HG02973 (cell line): ENCODE measurements around the gene SYNE1.

Source experiments
- ATAC-seq: cut with Tn5 transposase; IDR thresholded peaks from one replicate; pipeline ENCODE4 v1.9.1; 2021; ENCODE audit warnings: moderate library complexity; ENCODE audit not compliant: unreplicated experiment

SYNE1 gene

DNA sequence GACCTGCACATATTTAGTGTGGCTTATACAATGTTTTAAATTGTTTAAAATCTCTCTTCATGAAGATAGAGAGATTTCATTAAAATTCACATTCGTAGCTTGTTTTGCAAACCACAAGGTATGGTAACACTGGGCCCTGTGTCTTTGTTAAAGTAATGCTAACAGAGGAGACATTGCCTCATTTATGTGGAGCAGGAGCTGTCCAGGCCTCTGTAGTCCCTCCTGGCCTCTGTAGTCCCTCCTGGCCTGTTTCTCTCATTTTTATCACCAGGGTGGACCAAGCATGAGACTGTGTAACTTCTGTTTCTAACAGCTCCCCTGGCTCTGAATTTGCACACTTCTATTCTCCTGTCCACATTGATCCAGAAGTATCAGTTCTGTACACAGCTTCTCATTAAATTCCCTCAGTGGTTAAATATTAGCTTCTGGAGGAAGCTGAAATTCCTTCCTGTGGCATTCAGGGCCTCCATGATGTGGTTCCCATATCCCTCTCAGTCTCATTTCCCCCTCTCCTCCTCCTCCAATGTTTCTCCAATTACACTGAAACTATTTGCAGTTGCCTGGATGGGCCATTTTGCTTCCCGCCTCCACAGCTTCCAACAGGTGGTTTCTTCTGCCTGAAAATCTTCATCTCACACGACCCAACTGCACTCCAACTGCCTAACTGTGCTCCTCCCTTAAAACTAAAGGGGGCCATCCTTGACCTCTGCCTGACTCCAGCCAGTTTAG is 340.4 kb downstream of the SYNE1 start:
- ATAC-seq, result no peak

DNA sequence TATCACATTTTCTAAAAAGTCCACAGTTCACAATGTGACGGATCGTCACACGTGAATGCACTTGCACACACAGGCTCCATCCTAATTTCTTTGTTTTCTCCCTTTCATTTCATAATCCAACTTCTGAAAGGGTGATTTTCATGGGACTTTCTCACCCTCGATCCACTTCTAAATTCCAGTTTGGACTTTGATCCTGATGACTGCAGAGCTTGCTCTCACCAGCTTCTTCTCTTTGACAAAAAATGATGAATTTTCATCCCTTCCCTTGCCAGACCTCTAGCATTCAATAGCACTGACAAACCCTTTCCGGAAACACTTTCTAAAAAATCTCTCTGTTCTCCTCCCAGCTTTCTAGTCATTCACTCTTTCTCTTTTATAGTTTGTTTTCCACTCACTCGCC is 341.2 kb downstream of the SYNE1 start:
- no peak for ATAC-seq

DNA sequence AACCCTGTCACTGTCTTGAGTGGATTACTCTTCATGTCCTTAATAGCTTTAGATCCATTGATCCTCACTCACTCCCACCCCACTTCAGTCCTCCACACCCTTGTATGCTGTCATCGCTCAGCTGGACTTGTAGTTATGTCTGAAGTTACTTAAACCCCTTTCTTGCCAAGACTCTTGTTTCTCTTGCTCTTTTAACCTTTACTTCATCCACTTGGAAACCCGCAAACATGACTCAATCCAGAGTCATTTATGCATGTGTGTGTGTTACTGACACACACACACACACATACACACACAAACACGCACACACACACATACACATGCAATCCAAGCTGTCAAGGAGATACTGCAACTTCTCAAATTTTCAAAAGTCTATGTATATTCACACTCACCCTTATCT is 341.8 kb downstream of the SYNE1 start:
- no peak for ATAC-seq

DNA sequence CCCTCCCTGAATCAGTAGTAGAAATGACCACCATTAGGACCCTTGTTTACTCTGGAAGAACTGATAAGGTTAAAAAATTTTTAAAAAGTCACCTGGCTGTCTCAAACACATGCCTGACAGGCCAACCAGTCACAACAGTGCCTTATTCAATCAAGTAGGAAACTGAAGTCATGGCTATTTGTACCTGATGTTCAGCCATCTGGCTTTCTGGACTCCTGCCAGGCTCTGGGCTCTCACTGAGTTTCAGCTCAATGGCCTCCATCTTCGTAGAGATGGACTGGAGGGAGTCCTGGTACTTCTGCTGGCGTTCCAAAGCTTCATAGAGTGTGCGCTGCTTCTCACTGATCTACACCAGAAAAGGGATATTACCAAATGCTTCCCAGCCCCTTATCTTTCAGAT is 343.8 kb downstream of the SYNE1 start:
- ATAC-seq, result no peak

DNA sequence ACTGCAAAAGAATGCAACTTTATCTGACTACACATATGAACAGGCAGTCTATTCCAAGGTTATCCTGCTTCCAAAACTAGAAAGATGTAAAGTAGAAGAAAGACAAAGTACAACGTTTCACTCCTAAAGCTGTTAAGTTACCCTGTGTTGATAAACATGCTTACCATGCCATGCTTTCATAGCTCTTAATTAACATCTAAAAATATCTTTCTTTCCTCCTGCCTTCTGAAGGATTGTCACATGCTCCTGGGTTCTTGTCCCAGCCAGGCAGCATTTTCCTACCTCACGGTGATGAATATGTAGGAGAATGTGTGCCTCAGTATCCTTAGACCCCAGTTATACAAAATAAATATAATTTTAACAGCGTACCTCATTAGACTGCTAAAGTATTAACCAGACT is 344.6 kb downstream of the SYNE1 start:
- ATAC-seq, result no peak

DNA sequence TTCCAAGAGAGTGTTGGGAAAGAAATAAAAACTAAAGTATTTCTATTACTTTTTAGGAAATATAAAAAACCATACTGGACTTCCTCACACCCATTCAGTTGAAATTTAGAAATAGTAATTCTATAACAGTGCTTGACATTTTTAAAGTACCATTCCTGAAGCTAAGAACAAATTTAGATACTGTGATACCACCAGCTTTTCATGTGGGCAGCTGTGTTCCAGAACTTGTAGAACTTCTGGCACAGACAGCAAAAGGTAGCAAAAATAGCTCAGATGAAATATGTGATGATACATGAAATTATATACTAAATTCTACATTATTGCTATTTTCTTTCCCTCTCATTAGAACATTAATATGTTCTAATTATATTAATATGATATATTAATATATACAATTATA is 346.5 kb downstream of the SYNE1 start:
- ATAC-seq, result no peak

DNA sequence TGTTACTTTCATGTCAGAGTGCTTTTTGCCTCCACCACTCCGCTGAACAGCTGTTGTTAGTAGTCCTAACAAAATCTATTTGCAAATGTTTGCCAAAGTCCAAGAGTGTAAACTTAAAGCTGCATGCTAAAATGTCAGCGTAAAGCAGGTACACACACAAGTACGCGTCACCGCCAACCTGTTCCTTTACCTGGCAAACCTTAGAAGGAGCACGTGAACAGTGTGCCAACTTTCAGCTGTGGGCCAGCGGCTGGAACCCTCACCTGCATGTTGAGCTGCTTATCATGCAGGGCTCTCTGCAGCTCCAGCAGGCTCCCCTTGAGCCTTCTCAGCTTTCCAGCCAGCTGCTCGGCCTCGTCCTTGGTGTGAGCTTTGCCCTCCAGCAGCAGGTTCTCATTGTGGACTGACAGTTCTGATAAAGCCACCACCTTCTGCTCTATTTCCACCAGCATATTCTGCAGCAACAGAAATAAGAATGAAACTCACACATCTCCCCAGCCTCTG is 359.3 kb downstream of the SYNE1 start:
- ATAC-seq, result no peak

DNA sequence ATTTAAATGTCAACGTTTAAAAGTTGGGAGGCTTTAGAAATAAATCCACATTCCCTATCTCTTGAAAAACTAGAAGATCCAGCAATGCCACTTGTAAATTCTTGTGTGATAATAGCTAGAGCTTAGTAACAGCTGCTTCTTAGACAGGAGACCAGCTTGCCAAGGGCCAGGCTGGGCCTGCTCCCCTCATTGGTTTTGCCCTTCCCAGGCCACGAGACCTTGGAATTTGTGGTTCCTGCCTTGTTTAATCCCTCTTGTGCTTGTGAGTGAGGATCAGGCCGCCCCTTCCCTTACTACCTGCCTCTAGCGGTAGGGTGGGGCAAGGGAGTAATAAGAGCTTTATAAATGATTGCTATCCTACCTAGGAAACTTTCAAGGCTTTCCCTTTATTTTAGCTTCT is 363.5 kb downstream of the SYNE1 start:
- no peak for ATAC-seq

DNA sequence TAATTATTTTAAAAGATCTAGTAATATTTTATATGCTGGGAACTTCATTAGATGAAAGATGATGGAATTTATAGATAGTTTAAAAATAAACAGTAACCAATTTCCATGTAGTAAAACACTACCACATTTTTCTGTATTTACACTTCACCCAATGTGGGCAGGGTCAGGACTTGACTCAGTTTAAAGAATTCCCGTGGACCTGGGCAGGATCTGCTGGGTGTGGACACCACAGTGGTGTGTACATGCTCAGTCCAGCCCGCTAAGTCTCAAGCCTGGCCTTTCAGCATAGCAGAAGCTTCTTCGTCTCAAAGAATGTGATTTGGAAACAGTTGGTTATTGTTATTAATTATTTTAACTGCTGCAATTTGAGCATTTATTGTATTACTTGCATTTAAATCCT is 364.2 kb downstream of the SYNE1 start:
- ATAC-seq, result no peak

DNA sequence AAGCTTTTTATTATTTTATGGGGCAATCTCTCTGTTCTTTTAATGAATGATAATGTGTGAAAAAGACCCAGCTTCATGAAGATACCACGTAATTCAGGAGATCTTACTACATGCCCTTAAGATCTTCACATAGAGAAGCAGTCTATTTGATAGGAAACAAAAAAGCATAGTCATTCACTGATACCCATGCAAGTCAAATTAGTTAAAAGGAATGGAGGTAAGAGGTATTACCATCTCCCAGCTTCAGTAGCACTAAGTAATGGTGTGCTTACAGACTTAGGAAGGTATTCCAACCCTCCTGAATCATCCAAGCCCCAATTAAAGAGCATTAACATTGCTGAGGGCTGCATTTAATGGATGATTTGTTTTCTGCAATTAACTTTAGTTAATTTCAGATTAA is 364.7 kb downstream of the SYNE1 start:
- ATAC-seq, result no peak

DNA sequence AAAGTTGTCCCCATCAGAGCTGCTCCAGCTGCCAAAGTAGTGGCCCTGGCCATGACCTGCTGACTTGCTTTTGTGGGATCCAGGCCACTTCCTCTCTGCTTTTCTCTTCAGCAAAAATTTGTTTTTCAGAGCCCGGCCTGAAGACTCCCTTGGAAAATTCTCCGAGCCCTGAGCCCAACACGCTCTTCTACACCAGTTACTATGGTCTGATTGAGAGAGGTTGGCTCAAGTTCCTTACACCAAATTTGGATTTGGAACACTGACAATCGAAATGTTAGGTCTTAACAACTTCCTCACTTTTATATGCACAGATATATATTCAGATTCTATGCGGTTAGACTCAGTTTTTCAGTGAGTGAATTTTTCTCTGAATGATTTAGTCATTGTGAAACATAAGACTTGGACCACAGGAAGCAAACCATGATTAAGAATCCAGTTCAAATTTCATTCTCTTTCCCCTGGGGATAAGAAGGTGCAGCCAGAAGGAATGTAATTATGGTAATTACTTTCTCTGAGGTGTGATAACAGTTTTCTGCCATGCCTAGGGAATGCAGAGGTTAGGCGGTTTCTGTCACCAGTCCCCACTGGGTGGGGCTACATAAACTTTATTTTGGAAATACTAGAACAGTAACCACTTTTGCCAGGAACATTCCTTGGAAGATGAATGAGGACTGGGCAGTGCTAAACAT is 365.2 kb downstream of the SYNE1 start:
- ATAC-seq, result no peak

DNA sequence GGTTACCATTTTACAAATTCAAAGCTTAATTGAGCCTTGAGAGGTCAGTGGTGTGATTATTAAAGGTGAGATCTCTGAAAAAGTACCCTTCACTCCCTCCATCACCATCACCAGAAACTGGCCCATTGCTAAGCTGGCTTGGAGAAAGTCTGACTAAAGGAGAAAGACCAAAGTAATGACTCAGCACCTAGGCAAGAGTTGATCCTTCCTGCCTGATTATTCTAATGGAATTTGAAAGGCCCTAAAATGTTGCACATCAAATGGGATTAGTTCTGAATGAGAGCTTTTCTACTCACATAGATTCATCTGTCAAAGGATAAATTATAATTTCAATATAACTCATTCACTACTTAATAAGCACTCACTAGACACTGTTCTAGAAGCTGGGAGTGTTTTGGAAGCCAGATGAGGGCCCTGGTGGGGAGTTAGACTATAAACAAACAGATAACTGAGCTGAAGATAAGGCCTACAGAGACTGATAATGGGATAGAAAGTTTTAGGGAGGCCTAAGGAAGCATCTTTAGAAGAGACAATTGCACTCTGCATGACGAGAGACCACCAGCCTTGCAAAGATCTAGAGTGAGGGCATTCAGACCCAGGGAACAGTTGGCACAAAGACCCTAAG is 366.7 kb downstream of the SYNE1 start:
- no peak for ATAC-seq

DNA sequence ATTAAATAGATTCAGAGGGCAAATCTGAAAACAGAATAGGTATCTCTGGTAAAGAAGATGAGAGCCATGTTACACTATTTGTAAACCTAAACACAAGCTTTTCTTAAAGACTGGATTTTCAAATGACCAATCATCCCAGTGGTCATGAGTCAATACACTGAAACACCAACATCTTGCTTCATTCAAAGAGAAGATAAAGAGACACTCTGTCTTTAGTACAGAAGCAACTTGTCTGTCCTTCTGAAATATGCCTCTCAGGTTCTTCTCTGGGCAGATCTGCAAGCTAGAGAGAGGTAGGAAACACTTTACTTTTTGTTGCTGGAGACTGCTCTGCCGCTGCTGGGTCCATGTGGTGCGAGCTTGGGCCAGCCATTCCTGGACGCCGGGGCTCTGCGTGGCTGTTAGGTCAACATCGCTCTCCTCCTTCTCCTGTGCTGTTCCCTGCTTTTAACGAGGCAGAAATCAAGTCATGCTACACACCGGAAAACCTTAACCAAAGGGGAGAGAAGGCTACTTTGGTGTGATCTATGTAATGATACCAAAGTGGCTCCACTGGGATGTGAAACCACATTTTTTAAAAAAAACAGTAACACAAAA is 368.2 kb downstream of the SYNE1 start:
- ATAC-seq, result no peak

DNA sequence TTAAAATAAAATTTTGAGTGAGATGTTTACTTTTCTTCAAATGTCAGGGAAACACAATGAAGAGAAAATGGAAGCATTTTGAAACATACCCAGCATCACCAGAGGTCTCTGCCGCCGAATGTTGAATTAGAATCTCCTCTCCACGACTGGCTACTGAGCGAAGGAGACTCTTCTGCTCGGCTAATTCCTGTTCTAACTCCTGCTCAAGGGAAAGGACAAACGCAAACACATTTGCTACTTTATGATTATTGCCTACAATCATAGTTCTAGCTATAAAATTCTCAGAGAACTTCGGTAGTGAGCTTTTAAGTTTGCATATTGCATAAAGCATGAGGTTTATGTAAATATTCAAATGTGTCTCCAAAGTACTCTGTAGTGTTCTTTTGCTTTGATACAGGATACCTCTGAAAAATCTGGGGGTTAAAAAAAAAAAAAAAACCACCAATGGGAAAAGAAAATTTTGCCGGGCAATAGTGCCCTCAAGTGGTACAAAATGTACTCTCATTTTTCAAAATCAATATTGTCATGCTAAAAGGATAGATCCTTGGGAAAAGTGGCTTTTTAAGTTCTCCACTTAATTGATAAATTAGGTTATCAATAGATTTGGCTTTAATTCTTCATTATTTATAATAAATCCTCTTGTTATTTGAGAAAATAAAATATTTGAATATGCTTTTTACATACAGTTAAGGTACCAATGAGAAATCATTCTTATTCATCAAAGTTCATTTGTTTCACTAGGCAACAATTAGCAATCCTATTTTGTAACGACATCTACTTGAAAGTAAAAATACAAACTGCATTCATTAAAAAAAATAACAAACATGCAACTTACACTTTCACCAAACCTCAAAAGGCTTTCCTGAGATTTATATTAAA is 369.0 kb downstream of the SYNE1 start:
- ATAC-seq, result no peak

DNA sequence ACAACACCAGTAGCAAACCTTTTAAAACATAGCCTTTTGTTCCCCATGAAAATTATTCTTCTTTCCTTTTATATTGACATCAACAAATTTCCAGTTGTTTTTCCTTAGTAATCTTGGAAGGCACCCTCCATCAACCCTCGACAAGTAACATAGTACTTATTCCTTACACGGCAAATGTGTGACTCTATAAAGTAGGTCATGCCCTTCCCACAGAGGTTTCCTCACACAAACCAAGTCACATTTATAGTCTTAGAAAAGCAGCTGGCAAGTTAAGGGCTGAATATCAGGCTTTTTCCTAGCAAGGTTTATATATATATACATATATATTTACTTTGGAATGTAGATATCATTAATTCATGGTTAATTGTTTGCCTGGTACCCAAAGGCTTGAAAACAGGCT is 371.5 kb downstream of the SYNE1 start:
- ATAC-seq, result no peak

DNA sequence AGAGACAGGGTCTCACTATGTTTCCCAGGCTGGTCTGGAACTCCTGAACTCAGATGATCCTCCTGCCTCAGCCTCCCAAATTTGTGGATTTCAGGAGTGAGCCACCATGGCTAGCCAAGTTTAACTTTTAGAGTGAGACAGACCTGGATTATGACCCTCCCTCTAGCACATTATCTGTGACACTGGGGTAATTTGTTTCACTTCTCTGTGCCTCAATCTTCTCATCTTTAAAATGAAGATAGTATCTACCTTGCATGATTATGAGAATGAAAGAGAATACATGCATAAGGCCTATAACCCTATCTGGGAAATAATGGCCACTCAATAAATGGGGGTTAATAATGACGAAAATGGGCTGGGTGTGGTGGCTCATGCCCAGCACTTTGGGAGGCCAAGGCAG is 373.6 kb downstream of the SYNE1 start:
- no peak for ATAC-seq

DNA sequence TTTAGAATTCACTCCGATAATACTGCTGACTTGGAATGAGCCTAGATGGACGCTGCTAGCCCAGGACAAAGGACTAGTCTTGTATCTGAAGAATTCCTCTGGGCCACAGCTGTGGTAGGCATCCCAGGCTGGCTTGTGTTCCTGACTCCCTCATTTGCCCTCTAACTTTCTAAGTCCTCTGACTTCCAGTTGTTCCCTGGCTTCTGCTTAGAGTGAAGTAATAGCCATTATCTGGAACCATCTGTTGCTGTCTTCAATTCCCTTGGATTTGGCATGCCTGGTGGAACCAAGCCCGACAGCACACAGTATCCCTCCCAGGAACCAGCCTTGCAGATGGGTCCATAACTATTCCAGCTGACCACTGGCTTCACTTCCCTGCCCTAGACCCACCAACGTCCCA is 376.0 kb downstream of the SYNE1 start:
- ATAC-seq, result no peak

DNA sequence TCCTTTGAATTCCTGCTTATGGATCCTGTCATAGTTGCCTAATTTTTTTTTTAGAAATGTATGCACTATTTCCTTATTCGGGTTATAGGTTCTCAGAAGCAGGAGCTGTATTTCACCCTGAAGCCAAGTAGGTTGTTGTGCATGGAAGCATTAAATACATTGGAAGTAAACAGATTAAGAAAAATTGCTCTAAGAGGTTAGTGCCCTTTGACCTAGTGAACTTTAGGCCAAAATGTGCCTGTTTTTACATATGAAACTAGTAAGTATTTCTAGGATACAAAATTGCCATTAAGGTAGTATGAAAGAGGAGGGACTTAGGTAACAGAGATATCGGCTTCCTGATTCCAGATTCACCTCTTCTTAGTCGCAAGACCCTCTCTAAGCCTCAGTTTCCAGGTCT is 377.9 kb downstream of the SYNE1 start:
- ATAC-seq, result no peak

DNA sequence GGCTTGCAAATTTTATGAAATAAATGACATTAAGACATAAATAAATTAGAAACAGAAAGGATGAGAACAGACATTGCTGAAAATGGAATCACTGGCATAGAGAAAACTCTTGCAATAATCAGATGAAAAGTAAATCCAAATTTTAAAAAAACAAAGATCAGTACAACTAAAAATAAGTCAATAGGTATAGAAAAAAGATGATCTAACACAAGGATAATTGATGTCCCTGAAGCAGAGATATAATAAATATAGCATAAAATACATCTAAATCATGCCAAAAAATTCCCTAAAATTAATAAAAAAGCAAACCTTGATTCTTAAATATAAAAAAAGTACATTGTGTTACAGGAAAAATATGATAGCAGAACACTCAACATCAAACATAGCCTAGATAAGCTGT is 379.6 kb downstream of the SYNE1 start:
- no peak for ATAC-seq

DNA sequence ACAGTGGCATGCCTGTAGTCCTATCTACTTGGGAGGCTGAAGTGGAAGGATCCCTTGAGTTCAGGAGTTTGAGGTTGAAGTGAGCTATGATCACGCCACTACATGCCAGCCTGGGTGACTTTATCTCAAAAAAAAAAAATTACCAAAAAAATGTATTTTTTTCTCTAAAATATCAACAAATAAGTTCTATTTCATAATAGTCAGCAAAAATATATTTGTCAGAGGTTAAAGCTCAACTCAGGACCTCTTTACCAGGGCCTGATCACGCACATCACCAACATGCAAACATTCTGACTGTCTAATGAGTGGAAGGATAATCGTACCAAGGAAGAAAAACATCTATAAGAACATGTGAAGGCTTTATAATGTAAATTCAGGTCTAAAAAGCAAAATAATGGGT is 387.0 kb downstream of the SYNE1 start:
- ATAC-seq, result no peak

DNA sequence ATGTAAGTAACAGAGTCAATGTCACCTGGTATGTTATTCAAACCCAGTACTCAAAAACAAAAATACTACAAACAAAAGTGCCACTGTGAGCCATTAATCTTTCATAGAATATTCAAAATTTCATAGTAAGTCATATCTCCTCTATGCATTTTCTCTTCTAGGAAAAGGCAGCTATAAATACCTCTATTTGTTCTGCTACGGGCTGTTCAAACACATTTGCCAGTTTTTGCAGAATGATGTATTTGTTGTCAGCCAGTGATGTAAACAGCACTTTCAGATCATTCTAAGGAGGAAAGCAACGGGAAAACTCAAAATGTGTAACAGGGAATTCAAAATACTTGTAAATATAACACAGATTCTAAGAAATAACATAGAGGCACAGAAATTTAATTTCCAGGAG is 388.2 kb downstream of the SYNE1 start:
- no peak for ATAC-seq
